HG03439 (cell line): Measurements from ENCODE around the gene RBMS2.
A peak's percentile ranks its signal among the peaks of the same experiment; 100 is the strongest.

ENCODE experiments used
- ATAC-seq: cut with Tn5 transposase; IDR thresholded peaks from one replicate; pipeline ENCODE4 v1.9.1; 2021; ENCODE audit warnings: mild to moderate bottlenecking, moderate library complexity; ENCODE audit not compliant: unreplicated experiment

RBMS2 gene

GRCh38 chr12:56630180-56630632, 108.6 kb downstream of the RBMS2 start, which contains the start of gene BAZ2A:
Gene BAZ2A, minus strand, starts transcription at chr12:56630326. Its CDS starts 12,796 bp downstream, at chr12:56617530.
- ATAC-seq = peak; percentile 64

- ATAC-seq = no peak
These were observed 110.4 kb downstream of the RBMS2 start for GRCh38 chr12:56631790-56632700.

GRCh38 chr12:56632701-56633467, 111.3 kb downstream of the RBMS2 start:
- no peak for ATAC-seq

- ATAC-seq = no peak
These were observed 112.0 kb downstream of the RBMS2 start for GRCh38 chr12:56633468-56634241.

- ATAC-seq = no peak
These were observed 112.7 kb downstream of the RBMS2 start for GRCh38 chr12:56634242-56634836.

- no peak for ATAC-seq
These were observed 113.5 kb downstream of the RBMS2 start for GRCh38 chr12:56634837-56635791.

- peak; percentile 38 for ATAC-seq
These were observed 114.4 kb downstream of the RBMS2 start for GRCh38 chr12:56635806-56636674.

GRCh38 chr12:56636675-56637540, 115.3 kb downstream of the RBMS2 start:
- peak; percentile 52 for ATAC-seq

- ATAC-seq = no peak
These were observed 116.0 kb downstream of the RBMS2 start for GRCh38 chr12:56637621-56638020.

- ATAC-seq = no peak
These were observed 119.6 kb downstream of the RBMS2 start for GRCh38 chr12:56641219-56641618.

- ATAC-seq = no peak
These were observed 123.0 kb downstream of the RBMS2 start for GRCh38 chr12:56644654-56645053.

- ATAC-seq = no peak
These were observed 123.6 kb downstream of the RBMS2 start for GRCh38 chr12:56645201-56645716.
